Right renal pelvis (tissue), 4 donors: ENCODE measurements around the gene TICRR. TPM values are rescaled to one million over a fixed set of nuclear protein-coding genes. Genes with fewer than 3 reads are reported as not detected.
"Not testable (repeated sequence)": the region's sequence is repeated elsewhere in the genome, so short reads cannot be mapped to it uniquely, and the experiment has no call there.

Source experiments
- DNase-seq, 4 donors: peaks; one replicate each; pipeline ENCODE4 v3.0.0-alpha.2; 2013; ENCODE audit warnings: low read depth in 4 of 4, low spot score in 3 of 4, missing footprints in 1 of 4
- polyA plus RNA-seq, 4 donors: library from polyadenylated mRNA; unstranded; fragments of 120-200 nt; gene quantifications; one replicate each; pipeline ENCODE4 v1.2.1, GENCODE V29; 2013; ENCODE audit not compliant: insufficient read length in 4 of 4

TICRR gene
- 1 to 10 TPM; 8.6 to 9.8 (median 9.4) TPM for polyA plus RNA-seq

DNA sequence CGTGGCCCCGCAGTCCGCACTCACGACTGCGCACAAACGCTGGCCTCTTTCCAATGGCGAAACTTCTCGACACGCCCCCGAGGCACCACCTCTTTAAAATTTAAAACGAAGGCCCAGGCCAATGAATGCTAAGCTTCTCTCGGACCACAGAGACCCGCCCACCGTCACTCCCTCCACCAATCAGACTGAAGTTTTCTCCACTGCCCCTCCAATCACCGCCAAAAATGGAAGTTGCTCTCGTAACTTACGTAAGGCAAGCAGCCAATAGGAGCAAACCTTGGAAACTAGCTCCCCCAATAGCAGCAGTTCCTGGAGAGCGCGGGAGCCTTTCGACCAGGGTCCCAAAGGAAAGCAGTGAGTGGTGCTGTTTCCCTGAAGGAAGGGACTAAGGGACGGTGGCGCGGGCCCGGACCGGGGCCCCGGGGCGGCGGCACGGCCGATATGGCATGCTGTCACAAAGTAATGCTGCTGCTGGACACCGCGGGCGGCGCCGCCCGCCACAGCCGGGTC lies at the start of gene TICRR:
Gene TICRR (plus strand): TSS at position 324 of the 510 bp plus-strand sequence. CDS start 118 bp downstream, at position 442.
- peak; percentile 99 to 100 (median 100) for DNase-seq

GRCh38 chr15:89526181-89526580 lies 49.1 kb upstream of the TICRR start:
- DNase-seq = no peak

GRCh38 chr15:89526601-89527441 lies 48.4 kb upstream of the TICRR start:
- no peak for DNase-seq

- DNase-seq = no peak
Measured at GRCh38 chr15:89528757-89529352, 46.4 kb upstream of the TICRR start.

DNA sequence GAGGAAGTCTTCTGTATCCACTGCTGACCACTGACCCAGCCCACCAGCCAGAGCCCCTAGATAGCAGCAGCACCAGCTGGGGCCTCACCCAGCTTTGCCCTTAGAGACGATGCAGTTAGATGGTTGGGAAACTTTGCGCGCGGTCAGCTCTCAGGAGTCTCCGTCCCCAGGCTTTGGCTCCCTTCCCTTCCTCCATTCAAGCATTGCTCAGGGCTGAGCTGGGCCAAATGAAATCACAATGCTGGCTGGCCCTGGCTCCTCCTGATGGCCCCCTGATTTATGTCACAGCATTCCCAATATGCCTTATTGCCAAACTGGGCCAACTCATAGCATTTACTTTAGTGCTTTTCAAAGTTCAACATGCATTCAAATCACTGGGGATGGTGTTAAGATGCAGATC lies 44.3 kb upstream of the TICRR start:
- no peak for DNase-seq

DNA sequence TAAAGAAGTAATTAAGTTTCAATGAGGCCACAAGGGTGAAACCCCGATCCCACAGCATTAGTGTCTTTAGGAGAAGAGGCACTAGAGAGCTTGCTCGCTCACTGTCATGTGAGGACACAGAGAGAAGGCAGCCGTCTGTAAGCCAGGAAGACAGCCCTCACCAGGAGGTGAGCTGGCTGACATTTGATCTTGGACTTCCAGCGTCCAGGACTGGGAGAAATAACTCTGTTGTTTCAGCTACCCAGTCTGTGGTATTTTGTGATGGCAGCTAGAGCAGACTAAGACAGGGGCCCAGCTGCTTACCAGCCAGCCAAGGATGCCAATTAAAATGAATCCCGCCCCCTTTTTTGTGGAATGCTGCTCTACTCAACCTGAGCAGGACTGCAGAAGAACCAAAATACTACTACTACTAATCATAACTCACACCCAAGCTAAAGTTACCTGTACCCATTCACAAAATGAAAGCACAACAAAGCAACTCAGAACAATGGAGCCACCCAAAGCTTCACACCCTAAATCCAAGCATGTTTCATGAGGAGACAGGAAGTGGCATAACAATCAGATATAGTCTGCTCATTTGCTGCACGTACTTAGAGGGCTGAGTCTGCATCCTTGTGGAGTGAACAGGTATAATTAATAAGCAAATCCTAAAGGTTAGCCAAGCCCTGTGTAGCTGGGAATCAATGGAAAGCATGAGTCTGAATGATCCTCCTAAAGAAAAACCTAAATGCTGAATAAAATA lies 43.3 kb upstream of the TICRR start:
- DNase-seq = no peak

DNA sequence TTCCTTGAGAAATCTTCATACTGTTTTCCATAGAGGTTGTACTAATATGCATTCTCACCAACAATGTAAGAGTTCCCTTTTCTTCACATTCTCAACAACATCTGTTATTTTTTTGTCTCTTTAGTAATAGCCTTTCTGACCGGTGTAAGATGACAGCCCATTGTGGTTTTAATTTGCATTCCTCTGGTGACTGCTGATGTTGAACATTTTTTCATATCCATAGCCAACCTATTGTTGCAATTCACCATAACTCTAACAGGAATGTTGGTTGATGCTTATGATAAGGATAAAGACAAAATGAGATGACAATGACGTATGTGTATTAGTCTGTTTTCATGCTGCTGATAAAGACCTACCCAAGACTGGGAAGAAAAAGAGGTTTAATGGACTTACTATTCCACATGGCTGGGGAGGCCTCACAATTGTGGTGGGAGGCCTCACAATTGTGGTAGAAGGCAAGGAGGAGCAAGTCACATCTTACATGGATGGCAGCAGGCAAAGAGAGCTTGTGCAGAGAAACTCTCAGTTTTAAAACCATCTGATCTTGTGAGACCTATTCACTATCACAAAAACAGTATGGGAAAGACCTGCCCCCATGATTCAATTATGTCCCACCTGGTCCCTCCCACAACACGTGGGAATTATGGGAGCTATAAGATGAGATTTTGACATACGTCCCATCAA lies 41.3 kb upstream of the TICRR start:
- DNase-seq = no peak

DNA sequence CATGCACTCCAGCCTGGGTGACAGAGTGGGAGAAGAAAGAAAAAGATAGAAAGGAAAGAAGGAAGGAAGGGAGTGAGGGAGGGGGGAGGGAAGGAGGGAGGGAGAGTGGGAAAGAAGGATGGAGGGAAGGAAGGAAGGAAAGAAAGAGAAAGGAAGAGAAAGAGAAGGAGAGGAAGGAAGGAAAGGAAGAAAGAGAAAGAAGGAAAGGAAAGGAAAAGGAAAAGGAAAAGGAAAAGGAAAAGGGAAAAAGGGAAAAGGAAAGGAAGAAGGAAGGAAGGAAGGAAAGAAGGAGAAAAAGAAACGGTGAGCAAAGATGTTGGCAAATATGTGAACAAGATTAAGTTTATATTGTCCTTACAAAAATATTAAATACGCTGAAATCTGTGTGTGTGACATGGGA lies 36.2 kb upstream of the TICRR start:
- no peak for DNase-seq

GRCh38 chr15:89542369-89542768 lies 32.9 kb upstream of the TICRR start:
- no peak for DNase-seq

- no peak for DNase-seq
Measured at GRCh38 chr15:89543389-89543788, 31.9 kb upstream of the TICRR start.

DNA sequence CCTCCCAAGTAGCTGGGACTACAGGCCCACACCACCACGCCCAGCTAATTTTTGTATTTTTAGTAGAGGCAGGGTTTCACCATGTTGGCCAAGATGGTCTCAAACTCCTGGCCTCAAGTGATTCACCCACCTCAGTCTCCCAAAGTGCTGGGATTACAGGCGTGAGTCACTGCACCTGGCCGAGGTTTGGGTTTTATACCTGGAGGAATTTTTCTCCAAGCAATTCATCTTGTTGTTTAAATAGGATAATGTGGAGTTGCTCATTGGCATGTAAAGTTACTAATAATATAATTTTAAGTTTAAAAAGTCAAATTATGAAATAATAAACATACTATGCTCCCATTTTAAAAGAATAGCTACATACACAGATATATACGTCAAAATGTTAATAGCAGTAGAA lies 26.1 kb upstream of the TICRR start:
- DNase-seq = not testable (repeated sequence)

- no peak for DNase-seq
Measured at GRCh38 chr15:89550427-89550826, 24.8 kb upstream of the TICRR start.

GRCh38 chr15:89551550-89551949 lies 23.7 kb upstream of the TICRR start:
- DNase-seq = no peak

GRCh38 chr15:89553632-89554031 lies 21.6 kb upstream of the TICRR start:
- DNase-seq = no peak

DNA sequence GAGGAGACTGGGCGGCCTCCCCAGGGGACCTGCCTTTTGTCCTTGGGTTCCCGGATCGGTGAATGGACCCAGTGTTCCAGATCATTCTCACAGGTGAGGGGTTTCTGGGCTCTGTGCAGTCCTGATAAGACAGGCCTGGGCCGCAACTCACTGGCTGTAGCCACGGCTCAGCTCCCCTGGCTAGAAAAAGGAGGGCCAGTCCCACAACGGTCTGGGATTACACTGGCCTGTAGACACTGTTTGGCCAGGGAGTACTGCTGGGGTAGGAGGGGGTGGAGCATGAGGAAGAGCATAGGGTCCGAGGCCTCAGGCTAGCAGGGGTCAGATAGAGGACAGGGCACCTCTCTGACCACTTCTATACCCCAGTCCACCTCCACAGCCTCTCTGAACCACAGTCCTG lies 21.0 kb upstream of the TICRR start:
- no peak for DNase-seq

GRCh38 chr15:89555768-89556167 lies 19.5 kb upstream of the TICRR start:
- no peak for DNase-seq

DNA sequence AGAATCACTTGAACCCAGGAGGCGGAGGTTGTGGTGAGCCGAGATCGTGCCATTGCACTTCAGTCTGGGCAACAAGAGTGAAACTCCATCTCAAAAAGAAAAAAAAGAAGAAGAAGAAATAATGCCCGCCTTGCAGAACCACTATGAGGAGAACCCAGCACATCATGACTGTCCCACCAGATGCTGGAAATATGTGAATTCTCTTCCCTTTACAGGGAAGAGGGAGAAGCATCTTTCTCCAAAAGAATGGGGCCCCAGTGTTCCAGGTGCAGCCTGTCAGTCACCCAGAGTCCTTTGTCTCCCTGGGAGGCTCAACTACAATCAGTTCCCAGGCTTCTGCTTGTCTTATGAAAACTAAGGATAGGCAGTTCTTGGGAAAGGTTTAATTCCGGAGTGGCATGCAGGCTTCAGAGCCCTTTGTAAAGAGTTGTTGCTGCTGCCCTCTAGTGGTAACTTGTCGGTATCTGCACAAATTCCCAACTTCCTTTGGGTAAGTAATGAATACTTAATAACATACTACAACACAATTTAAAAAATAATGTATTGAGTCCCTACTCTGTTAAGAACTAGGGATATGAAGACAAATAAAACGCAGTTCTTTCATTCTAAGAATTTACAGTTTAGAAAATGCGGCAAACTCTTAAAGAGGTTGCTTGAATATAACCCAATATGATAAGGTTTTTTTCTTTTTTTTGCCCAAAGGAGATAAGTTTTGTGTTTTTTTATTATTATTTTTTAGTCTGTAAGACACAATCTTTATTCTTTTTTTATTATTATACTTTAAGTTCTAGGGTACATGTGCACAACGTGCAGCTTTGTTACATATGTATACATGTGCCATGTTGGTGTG lies 18.6 kb upstream of the TICRR start:
- DNase-seq = peak; percentile 44 to 63 (median 53)

GRCh38 chr15:89559769-89560264 lies 15.5 kb upstream of the TICRR start:
- no peak for DNase-seq

- DNase-seq = no peak
Measured at GRCh38 chr15:89566181-89566580, 9.1 kb upstream of the TICRR start.
